CD4-positive, alpha-beta T cell treated with Interleukin-2 at 100 ng/mL for 4 hours (primary cell): ENCODE results near the gene MYBBP1A.

ENCODE experiments used
- DNase-seq: peaks from one replicate; pipeline ENCODE4 v3.0.0-alpha.2; 2020; ENCODE audit warnings: low spot score

MYBBP1A gene

DNA sequence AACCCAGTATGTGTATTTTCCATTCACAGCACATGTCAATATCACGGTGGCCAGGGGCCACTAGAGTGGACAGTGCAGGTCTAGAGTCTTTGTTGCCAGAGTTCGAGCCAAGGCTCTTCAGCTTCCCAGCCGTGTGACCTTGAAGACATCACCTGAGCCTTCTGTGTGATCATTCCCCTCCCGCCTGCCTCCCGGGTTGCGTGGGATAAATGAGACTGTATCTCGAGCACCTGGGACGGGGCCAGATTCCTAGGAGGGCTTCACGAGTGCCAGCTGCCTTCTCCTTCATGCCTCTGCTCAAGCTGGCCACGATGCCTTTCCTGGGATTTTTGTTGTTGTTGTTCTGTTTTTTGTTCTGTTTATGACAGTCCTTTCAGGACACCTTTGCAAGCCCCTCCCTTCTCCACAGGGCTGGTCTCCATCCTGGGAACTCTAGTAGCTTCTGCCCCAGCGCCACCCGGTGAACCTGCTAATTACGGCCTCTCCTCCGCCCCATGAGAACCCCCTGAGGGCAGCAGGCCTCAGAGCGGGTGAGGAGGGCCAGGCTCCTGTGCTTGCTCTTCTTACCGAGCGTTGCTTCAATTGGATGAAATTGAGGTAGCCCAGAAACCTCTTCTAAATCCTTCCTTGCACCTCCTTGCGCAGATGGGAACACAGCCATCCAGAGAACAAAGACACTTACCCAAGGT is 52.6 kb downstream of the MYBBP1A start:
- DNase-seq = no peak

DNA sequence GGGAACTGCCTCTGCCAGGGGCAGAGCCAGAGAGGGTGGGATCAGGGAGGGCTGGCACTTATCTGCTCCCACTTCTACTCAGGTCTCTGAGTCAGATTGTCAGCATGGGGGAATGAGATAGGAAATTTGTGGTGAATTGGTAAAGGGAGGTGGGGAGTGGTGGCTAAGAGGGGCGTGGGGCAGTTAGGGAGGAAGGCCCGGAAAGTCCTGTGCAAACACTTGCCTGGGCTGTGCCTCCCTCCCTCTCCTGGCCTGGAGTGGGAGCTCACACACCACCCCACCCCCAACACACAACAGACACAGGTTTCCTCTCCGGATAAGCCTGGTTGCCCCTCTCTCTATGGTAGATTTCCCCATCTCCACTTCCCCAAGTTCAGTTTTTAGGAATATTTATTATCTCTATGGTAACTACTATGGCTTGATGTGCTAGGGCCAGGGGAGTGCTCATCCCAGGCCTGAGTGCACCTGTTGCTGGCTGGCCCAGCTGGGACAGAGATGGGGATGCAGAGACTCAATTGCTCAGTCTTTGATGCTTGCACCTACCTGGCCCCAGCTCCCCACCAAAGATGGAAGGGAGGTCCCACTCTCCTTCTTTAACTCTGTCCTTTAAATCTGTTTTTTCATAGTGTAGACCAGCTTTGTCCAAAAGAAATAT is 53.8 kb downstream of the MYBBP1A start:
- no peak for DNase-seq

DNA sequence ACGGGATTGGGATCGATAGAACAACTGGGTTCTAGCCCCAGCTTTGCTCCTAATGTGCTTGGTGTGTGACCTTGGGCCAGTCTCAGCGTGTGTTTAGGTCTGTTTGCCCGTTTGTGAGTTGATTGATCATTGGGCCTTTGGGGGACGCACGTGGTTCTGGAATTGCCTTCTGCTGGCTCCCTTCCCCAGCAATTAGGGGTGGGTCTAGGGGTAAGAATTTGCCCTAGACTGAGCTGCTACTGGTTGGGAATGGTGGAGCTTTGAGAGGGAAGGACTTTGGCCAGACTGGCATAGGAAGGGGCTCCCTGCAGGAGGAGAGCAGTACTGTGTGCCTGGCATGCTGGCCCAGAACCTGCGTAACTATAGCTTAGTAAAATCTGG is 55.0 kb downstream of the MYBBP1A start:
- DNase-seq = no peak

DNA sequence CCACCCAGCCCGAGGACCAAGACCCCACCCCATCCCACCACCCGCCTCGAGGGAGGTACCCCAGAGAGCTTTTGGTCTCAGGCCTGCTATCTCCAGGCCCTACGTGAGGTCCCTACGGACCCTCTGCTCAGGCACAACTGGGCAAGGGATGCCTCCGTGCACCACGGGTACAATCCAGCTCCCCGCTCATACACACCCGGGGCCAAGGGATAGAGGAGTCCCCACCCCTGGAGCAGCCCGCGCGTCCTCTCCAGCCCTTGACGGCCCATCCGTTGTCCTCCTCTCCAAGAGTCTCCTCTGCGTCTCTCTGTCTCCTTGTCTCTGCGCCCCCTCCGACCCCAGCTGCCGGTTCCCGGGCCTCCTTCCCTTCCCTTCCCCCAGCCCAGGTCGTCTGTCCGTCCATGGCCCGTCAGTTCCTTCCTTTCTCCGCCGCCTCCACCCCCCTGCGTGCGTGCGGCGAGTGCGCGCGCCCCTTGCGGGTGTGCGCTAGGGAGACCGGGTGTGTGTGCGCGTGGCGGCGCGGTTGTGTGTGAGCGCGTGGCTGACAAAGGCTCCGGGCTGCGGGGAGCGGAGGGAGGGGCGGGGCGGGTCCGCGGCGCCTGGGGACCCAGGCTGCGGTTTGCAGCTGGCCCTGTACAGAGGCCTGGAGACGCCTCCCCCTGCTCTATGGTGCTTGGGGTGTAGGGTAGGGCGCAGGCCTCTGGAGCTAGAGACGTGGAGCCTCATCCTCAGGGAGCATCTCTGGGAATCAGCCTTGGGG is 55.6 kb downstream of the MYBBP1A start:
- peak; percentile 6 for DNase-seq

DNA sequence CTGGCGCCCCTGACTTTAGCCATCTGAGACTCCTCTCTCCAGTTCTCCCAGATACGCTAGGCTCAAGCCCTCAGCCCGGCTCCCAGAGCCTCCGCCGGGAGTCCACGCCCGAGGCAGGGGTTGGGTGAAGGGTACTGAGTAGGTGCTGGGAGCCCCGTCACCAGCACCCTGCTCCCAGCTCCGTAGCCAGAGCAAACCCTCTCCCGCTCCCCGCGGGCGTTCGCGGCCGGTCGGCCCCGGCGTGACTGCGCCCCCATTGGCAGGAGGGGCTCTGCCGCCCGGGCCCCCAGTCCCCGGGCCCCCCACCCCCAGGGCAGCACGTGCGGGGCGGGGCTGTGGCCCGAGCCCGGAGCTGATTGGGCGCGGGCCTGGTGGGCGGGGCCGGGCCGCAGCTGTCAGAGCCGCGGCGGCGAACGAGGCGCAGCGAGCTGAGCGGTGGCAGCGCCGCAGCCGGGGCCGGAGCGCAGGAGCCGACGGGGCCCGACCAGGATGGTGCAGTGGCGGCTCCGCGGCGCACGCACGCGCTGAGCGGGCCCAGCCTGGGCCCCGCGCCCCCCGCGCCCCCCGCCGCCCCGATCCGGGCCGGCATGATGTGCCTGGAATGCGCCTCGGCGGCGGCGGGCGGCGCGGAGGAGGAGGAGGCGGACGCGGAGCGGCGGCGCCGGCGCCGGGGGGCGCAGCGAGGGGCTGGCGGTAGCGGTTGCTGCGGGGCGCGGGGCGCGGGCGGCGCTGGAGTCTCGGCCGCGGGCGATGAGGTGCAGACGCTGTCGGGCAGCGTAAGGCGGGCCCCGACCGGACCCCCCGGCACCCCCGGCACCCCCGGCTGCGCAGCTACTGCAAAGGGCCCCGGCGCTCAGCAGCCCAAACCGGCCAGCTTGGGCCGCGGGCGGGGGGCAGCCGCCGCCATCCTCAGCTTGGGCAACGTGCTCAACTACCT is 56.5 kb downstream of the MYBBP1A start, which contains the start of gene SPNS2:
Gene SPNS2, plus strand, starts transcription at position 421 of the 937 bp plus-strand sequence. Its CDS starts 167 bp downstream, at position 588.
- peak; percentile 51 for DNase-seq

DNA sequence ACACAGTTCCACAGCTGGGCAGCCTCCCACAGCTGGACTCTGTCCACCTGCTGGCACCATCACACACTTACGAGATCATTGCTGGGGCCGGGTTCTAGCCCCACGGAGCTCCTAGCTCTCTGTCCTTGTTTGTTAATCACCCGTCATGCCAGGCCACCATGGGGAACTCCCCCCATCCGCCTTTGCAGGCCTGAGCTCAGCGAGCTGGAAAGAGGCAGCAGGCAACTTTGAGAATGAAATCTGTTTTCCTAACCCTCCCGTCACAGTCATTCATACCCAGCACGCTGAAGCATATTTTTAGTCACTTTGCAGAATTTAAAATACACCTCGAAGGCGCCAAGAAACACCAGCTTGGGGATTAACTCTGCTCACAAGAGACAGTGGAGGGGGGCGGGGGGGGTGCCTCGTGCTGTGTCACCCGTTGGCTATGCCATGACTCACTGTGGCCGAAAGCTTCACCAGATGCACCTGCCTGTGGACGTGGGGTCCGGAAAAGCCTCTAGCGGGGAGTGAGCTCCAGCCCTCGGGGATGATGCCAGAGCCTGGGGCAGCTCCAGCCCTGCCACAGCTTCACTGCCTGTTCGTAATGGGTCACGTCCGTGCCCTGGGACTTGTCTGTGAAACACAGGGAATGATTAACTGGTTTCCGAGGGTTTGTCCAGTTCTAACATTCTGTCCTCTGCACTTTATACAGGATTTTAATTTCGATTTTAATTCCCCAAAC is 57.9 kb downstream of the MYBBP1A start:
- no peak for DNase-seq

DNA sequence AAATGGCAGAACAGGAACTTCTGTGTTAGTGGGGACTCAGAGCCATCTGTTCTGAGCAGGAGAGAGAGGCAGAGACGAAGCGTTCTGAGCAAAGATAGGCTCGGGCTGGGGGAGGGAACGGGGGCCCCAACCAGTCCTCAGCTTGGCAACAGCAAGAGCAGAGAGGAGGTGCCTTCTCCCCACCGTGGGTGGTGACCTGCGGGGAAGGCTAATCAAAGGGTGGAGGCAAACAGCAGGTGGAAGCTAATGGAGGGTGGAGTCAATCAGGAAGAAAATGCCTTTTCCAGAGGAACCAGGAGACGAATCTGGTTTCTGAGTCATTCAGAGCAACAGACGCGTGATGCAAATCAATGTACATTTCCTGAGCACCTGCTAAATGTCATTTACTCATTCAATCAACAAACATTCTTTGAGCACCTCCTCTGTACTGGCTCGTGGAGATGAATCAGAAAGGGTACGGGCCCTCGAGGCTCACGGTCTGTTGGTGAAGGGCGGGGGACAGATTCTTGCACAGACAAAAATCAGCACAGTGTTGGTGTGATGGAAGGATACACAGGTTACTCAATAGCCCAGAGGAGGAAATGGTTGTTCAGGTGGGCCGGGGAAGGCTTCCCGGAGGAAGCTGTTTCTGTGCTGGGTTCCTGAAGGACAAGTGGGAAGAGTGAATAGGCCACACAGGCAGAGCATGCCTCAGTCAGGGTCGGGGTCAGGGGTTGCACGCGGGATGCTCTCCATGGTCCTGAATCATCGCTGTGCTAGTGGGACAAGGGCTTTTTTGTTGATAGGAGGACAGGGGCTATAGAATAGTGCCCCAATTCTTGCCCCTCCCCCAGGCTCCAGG is 62.2 kb downstream of the MYBBP1A start:
- peak; percentile 16 for DNase-seq

DNA sequence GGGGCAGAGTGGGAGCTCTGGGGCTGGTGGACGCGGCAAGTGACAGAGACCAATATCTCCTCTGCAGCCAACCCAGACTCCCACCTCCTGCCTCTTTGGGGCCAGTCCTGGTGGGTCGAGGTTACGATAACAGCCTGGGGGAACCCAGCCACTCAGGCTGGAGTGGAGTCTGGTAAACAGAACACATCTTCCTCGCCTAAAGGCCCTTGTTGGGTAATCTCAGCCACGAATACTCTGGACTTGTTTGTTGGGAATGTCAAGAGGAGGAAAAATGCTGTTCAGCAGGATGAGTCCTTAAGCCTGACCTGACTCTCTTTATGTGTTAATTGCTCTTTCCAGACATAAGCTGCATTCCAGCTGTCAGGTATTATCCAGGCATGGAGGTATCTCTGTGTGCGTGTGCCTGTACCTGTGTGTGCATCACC is 64.5 kb downstream of the MYBBP1A start:
- DNase-seq = no peak

DNA sequence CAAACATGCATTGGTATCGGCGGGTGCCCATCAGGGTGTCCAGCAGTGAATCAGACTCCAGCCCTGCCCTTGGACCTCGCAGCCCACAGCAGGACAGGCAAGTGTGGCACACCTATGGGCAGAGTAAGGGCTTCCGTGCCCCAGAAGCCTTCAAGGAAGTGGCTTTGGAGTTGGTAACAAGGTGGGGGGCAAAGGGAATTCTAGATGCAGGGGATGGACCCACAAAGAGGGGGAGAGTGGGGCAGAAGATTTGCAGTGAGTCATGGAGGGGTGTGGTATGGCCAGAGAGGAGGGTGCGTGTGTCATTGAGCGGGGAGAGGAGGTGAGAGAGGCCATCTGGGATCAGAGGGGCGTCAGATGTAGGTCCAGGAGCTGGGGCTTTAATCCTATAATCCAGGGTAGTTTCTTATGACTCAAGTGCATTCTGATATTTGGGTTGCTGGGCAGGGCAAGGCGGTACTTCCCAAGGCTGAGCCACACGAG is 65.0 kb downstream of the MYBBP1A start:
- no peak for DNase-seq

DNA sequence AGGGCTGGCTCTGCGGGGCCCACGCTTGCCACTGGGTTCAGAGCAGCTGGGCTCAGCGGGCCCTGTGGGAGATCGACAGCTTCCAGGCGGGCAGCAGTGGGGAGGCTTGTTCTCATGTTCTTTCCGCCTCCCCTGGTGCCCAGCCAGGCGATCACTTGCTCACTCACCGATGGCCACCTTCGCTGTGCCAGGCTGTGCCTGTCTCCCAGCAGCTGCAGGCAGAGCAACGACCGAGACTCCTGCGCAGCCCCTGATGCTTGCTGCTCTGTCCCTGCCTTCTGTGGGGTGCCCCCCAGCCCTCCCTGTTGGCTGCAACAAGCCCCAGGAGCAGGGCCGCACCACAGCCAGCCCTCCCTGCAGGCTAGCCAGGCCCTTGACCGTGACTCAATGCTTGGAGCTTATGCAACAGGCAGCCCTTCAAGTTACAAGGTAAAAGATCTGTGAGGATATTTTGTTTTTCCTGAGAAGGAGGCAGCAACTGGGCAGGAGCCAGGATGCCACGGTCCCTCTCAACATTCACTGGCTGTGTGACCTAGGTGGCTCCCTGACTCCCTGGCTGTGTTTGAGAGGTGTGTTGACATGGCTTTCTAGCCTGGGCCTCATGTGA is 66.1 kb downstream of the MYBBP1A start:
- DNase-seq = no peak
